G401.6 (cell line): Measurements from ENCODE around the gene PCAT7.
"Not testable (repeated sequence)": the region's sequence is repeated elsewhere in the genome, so short reads cannot be mapped to it uniquely, and the experiment has no call there.

Source experiments
- FAIRE-seq: peaks from 2 replicates; lab custom pipeline; 2012; peaks lifted over from hg19 to GRCh38; lab: Jason Lieb, UNC

PCAT7 gene

DNA sequence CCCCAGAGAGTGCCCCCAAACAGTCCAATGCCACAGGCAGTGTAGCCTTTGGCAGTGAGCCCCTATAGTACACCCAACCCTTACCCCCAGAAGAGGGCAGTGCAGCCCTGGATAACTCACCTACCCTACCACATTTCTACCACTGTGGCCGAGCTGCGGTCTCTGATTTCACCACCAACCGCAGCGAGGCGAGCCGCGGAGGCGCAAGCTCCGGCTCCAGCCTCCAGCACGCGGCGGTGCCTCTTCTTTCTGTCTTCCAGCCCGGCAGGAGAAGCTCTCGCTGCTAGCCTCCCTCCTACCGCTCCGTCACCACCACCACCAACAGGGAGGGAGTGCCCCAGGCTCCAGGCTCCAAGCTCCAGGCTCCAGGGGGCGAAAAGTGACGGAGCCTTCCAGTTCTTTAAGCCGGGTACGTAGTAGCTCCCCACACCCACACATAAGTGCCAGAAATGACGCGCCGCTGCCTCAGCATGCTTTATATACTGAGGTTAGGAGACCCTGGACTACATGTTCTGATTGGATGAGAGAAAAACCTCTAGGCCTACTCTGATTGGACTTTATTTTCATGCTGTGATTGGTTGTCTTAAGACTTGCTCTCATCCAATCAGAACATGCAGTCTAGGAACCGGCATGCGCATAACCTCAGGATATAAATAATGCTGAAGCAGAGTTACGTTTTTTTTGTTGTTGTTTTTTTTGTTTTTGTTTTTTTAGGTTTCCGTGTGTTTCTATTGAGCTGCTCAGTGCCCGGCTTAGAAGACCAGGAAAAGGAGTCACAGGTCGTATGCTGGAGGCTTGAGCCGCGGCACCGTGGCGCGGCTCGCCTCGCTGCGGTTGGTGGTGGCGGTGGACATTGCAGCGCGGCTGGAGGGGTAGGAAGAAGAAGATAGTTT lies at the start of gene PCAT7:
Gene PCAT7 (plus strand): TSS at position 645 of the 893 bp plus-strand sequence.
- FAIRE-seq: no peak

DNA sequence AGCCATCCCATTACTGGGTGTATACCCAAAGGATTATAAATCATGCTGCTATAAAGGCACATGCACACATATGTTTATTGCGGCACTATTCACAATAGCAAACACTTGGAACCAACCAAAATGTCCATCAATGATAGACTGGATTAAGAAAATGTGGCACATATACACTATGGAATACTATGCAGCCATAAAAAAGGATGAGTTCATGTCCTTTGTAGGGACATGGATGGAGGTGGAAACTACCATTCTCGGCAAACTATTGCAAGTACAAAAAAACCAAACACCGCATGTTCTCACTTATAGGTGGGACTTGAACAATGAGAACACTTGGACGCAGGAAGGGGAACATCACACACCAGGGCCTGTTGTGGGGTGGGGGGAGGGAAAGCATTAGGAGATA lies 48.5 kb upstream of the PCAT7 start:
- FAIRE-seq: not testable (repeated sequence)

DNA sequence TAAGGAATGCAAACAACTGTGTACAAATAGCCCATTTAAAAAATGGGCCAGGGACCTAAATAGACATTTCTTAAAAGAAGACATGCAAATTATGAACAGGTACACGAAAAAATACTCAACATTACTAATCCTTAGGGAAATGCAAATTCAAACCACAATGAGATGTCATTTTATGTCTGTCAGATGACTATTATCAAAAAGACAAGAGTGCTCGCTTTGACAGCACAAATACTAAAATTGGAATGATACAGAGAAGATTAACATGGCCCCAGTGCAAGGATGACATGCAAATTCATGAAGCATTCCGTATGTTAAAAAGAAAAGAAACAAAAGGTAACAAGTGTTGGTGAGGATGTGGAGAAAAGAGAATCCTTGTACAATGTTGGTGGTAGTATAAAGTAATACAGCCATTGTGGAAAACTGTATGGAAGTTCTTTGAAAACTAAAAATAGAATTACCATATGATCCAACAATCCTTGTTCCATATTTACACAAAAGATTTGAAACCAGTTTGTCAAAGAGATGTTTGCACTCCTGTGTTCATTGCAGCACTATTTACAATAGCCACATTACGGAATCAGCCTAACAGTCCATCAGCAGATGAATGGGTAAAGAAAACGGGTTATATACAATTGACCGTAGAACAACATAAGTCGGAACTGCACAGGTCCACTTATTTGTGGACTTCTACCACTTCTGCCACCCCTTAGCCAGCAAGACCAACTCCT lies 47.2 kb upstream of the PCAT7 start:
- no peak for FAIRE-seq

DNA sequence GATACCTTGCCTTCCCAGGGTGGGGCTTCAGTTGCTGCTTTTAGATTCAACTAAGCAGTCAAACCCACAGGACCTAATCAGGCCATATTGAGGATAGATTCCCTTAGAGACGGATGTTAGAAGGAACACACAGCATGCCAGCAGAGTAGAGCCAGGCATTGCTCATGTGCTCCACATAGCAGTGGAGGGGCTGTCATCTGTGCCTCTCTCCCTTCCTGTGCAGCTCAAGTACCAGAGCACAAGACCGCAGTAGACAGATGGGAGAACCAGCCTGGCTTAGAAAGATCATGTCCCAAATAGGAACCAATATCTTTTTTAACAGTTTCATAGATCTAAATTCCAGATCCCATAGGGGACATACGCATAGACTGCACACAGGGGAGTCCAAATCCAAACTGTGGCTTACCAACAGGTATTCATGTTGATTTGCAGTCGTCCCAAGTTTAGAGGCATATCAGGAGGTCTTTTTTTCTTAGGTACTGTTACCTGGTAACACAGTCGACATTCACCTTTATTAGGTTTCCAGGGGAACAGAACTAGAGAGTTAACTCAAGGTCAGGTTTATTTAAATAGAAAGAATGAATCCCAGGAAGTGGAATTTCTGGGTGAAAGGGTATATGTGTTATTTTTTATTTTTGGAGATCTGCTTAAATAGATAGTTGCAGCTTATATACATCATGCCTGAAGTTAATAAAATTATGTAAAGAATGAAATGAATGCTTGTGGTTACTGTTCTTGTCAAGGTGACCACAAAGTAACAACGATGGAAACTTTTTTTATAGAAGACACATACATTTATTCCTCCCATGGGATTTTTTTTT lies 43.5 kb upstream of the PCAT7 start:
- FAIRE-seq: no peak

DNA sequence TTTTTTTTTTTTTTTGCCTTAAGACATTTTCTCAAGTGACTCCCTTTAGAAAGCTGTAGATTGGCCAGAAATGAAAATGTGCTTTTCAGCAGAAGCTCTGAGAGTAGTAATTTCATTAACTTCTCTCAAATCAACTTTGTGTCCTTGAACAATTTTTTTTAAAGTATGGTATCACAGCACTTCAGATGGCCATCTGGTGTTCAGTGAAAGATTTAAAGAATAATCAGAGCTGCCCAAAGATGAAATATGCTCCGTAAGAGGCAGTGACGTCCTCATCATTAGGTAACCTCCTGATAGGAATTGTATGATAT lies 43.0 kb upstream of the PCAT7 start:
- FAIRE-seq: no peak

DNA sequence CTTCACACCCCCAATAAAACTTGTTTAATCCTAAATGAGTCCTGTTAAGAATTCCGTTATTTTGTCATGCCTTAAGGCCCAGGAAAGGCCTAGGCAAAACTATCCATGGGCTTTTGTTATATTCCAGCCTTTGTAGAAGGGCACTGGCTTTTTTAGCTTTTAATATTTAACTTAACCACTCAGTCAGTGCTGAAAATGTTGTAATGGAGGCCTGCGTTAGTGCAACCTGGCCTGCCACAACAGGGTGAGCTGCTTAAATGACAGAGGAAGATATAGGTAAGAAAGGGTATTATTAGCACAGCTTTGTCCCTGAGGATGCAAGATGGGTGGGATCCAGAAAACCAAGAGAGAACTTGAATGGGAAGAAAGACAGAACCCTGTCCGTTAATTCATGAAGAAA lies 40.2 kb upstream of the PCAT7 start:
- FAIRE-seq: no peak

DNA sequence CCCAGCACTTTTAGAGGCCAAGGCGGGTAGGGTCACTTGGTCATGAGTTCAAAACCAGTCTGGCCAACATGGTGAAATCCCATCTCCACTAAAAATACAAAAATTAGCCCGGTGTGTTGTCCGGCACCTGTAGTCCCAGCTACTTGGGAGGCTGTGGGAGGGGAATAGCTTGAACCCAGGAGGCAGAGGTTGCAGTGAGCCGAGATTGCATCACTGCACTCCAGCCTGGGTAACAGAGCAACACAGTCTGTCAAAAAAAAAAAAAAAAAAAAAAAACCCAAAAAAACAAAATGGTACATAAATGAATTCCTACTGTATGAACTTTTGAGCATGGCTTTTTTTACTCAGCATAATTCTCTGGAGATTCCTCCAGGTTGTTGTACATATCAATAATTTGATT lies 37.6 kb upstream of the PCAT7 start:
- FAIRE-seq: no peak

DNA sequence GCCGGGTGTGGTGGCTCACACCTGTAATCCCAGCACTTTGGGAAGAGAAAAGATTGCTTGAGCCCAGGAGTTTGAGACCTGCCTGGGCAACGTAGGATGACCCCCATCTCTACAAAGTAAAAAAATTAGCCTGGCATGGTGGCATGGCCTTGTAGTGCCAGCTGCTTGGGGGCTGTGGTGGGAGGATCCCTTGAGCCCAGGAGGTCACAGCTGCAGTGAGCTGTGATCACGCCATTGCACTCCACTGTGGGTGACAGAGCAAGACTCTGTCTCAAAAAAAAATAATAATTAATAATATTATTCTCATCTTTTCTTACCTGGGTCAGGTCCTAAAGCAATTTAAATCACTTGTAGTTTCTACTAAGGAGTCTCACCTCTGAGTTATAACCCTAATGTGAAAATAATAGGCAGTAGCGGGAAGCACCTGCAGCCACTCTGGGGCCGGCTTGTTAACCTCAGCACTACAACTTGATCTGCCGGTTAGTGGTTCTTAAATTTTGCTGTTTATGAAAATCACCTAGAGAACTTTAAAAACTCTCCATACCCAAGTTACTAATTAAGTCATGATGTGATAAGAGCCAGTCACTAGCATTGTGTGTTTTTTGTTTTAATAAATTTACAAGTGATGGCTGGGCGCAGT lies 29.4 kb upstream of the PCAT7 start:
- FAIRE-seq: no peak

DNA sequence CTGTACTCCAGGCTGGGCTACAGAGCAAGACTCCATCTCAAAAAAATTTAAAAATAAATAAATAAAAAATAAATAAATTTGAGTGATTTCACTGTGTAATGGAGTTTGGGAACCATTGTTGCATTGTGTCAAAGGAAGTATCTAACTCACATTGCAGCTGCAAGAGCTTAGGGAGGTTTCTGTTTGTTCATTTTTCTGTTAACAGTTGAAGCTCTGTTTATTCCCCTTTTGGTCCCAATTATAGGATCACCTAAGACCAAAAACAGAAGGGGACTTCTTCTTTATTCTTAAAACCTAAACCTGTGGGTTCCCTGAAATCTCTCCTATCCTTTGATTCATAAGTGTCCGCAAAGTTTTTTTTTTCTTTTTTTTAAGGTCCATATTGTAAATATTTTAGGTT lies 28.6 kb upstream of the PCAT7 start:
- FAIRE-seq: no peak

DNA sequence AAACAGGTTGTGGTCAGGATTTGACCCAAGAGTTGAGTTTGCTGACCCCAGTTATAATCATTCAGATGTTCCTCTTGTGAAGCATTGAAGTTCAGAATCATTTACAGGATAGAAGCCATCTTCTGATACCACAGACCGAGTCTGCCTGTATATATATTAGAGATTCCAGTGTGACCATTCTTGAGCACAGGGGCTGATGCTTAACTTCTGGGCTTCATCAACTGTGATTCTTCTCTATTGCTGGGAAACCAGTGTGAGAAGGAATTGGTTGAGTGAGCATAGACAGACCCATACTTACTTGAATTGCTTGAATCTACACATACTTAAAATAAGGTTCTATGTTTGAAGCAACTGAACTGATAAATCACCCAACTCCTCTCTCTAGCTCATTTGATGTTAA lies 27.9 kb upstream of the PCAT7 start:
- no peak for FAIRE-seq

DNA sequence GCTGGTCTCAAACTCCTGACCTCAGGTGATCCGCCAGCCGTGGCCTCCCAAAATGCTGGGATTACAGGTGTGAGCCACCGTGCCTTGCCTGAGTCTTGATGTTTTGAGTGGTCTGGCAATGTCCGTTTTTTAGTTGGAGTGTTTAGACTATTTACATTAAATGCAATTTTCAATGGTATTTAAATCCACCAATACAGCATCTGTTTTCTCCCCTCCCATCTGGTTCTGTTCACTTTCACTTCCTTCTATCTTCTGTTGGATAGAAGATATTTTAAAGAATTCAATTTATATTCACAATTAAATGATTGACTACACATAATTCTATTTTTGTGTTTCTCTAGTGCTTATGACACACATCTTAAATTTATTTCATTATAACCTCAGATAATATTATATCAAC lies 26.0 kb upstream of the PCAT7 start:
- no peak for FAIRE-seq

DNA sequence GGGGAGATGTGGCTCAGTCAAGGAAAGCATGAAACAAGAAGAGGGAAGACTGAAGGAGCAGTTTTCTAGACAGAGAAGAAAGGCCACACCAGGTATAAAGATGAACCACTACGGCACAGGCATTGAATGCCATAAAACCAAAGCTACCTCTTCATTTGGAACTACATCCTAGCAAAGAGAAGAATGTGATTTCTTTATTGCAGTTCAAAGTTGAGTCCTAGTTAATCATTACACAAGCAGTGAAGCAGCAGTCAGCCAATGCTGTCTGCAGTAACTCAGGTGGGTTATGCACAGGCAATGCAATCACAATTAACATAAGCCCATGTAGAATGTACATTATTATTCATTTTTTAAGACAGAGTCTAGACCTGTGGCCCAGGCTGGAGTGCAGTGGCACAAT lies 21.7 kb upstream of the PCAT7 start:
- FAIRE-seq: no peak

DNA sequence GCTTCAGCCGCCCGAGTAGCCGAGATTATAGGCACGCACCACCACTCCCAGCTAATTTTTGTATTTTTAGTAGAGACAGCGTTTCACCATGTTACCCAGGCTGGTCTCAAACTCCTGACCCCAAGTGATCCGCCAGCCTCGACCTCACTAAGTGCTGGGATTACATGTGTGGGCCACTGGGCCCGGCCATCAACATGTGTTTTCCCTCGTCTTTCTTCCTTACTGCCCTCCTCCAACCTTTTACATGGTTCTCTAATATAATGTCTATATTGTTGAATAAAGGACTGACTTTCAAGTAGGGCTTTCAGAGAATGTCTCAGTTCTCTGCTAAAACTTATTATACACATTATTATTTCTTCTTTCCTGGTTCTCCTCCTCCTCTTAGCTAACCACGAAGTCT lies 21.3 kb upstream of the PCAT7 start:
- FAIRE-seq: no peak

DNA sequence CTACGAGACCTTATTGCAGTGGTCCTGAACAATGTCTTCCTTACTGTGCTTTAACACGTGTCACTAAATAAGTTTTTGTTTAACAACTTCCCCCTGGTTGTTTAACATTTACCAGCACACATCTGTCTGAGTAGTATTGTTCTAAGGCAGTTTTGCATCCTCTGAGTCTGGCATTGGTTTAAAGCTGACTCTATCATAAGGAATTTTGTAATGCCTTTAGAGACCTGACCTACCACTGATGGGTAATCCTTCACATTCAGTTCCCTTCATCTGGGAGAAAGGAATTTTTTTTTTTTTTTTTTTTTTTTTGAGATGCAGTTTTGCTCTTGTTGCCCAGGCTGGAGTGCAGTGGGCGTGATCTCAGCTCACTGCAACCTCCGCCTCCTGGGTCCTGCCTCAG lies 20.0 kb upstream of the PCAT7 start:
- FAIRE-seq: no peak

DNA sequence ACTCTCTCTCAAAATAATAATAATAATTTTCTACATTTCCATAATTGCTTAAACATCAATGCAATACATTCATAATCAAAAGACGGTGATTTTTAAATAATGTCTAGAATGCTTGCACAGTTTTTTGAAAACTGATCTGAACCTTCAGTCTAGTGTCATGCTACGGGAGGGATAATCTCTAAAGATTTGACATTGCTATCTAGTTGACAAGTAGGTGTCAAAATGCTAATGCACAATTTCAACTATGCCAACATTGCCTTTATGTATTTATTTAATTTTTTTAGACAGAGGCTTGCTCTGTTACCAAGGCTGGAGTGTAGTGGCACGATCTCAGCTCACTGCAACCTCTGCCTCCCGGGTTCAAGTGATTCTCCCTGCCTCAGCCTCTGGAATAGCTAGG lies 16.0 kb upstream of the PCAT7 start:
- no peak for FAIRE-seq

DNA sequence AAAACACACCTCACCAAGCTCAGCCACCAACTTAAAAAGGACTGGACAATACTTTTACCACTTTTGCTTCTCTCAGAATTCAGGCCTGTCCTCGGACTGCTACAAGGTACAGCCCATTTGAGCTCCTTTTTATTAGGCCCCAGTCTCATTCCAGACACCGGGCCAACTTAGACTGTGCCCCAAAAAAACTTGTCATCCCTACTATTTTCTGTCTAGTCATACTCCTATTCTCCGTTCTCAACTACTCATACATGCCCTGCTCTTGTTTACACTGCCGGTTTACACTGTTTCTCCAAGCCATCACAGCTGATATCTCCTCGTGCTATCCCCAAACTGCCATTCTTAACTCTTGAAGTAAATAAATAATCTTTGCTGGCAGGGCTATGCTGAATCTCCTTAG lies 10.5 kb upstream of the PCAT7 start:
- not testable (repeated sequence) for FAIRE-seq

DNA sequence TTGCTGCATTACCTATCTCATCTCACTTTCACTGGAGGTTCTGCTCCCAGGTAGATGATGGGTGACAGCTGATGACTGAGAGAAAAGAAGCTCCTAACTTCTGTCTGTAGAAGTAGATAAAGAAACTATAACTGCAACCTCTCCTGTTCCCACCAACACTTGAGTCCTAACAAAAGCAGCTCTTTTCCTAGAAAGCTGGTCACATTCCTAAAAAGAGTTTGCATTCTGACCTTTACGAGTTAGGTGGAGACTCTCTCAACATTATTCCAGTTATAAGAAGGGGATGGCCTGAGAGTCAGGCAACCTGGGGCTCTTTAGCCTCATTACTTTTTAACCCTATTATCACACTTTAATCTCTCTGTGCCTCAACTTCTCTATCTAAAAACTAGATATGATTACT lies 8.9 kb upstream of the PCAT7 start:
- FAIRE-seq: no peak

DNA sequence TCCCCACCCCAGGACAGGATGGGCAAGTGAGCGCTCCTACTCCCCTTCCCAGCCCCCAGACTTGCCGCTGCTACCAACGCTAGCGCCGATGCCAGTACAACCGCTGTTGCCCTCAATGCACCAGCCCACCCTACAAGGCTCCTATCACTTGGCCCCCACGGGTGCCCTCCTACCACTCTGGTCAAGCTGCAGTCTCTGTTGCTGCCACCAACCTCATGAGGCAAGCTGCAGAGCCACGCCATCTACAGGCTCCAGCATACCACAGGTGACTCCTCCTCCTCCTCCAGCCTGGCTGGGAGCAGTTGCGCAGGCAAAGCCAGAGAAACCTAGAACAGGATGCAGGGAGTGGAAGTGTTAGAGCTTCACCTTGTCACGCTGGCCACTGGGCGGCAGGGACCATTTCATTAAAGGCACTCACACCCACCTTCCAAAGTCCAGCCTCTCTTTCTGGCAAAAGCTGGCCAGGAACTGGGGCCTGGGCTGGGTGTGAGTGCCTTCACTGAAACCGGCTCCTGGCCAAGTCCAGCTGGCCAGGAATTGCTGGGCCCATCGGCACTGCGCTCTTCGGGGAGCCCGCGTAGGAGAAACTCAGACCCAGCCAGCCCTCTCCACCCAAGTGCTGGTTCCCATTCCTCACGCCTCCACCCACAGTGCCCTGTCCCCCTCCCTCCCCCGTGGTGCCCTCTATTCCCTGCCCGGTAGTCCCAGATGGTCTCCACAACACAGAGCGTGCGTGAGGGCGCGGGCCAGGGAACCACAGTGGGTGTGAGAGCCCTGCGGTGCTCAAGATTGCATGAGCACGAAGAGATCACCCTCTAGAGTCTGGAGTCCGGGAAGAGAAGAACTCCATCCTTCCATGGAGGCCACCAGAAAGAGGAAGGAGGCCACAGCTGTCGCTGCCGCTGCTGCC lies 1.6 kb upstream of the PCAT7 start:
- no peak for FAIRE-seq

DNA sequence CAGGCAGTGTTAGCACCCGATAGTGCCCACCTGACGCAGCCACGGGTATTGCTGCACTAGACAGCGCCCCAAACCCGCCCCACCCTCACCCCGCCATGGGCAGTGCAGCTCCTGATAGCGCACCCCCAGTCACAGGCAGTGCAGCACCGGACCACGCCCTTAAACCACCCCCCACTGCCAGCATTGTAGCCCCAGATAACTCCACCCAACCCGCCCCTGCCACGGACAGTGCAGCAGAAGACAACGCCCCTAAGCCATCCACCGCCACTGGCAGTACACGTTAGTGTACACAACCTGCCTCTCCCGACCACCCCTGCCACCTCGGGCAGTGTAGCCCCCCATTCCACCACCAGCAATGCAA lies 825 bp upstream of the PCAT7 start:
- FAIRE-seq: no peak

DNA sequence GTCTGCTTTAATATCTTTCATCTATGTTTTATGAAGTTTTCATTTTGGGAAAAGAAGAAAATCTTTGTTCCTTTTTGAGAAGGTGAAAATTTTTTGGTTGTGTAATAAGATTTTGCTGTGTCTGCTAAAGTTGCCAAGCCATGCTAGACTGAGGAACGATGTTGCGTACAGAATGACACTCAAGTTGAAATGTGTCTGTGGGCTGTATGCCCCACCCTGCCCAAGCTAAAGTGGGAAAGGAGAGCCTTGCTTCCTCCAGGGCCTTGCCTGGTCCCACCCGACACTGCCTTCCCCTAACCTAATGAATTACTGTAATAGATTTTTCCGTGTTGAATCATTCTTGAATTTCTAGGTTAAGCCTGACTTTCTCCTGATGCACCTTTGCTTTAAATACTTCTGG lies 2.5 kb downstream of the PCAT7 start:
- no peak for FAIRE-seq

DNA sequence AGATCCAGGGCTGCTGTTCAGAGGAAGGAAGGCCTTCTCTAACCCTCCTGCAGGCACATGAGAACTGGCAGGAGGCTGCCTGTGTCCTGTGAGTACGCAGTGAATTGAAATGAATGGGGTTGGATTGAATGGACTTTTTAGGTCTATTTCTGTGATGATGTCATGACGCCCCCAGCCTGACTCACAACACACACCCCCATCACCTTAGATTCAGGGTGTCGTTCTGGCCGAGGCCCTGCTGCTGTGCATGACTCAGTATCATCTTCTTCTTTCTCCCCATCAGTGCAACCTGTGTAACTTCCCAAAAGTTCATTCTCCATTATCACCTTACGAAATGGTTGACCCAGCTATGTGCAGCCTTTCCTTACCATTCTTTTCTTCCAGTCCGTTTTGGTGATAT lies 5.4 kb downstream of the PCAT7 start:
- FAIRE-seq: no peak

DNA sequence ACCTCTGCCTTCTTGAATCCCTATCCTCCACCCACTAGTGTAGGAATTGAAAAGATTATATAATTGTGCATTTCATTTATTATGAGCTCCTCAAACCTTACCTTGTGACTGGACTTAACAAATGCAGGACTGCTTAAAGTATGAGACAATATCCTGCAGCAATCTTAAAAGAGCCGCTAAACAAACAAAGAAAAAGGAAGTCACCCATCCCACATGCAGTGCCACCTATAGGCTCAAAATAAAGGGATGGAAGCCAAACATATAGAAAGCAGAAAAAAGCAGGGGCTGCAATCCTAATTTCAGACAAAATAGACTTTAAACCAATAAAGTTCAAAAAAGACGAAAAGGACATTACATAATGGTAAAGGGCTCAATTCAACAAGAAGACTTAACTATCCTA lies 8.7 kb downstream of the PCAT7 start:
- no peak for FAIRE-seq
